Hematopoietic multipotent progenitor cell (in vitro differentiated cells): ENCODE data around the gene DKK2. TPM values are rescaled to one million over a fixed set of nuclear protein-coding genes. Genes with fewer than 3 reads are reported as not detected.

Experiments
- DNase-seq, 3 donors: peaks; one replicate each; pipeline ENCODE4 v3.0.0-alpha.2; 2011 to 2015; ENCODE audit warnings: low read depth in 2 of 3, low spot score in 2 of 3
- total RNA-seq: library from RNA; depleted of rRNA; stranded (reverse); fragments of >200 nt; gene quantifications from one replicate; pipeline ENCODE4 v1.2.3, GENCODE V29; 2012

Gene DKK2
- under 0.01 TPM for total RNA-seq

GRCh38 chr4:107035819-107036583, at the start of gene DKK2:
DKK2 (minus strand) TSS chr4:107036313; CDS start chr4:107035591, 722 bp downstream.
- DNase-seq = peak in 2 of 3 donors; percentile 26 to 28

GRCh38 chr4:107077192-107077591, 41.1 kb upstream of the DKK2 start:
- no peak for DNase-seq

GRCh38 chr4:107072836-107073736, 37.0 kb upstream of the DKK2 start:
- DNase-seq = no peak

- no peak for DNase-seq
These were observed 35.0 kb upstream of the DKK2 start for GRCh38 chr4:107071108-107071507.

GRCh38 chr4:107069049-107069448, 32.9 kb upstream of the DKK2 start:
- no peak for DNase-seq

- no peak for DNase-seq
These were observed 32.0 kb upstream of the DKK2 start for GRCh38 chr4:107068116-107068515.

GRCh38 chr4:107066621-107067020, 30.5 kb upstream of the DKK2 start:
- no peak for DNase-seq

GRCh38 chr4:107065201-107065600, 29.1 kb upstream of the DKK2 start:
- no peak for DNase-seq

GRCh38 chr4:107060388-107060787, 24.3 kb upstream of the DKK2 start:
- DNase-seq = no peak

- DNase-seq = no peak
These were observed 22.7 kb upstream of the DKK2 start for GRCh38 chr4:107058828-107059227.

GRCh38 chr4:107050525-107051135, 14.5 kb upstream of the DKK2 start:
- no peak for DNase-seq

GRCh38 chr4:107046261-107046660, 10.1 kb upstream of the DKK2 start:
- no peak for DNase-seq

- DNase-seq = no peak
These were observed 8.1 kb upstream of the DKK2 start for GRCh38 chr4:107044170-107044569.

GRCh38 chr4:107037199-107037584, 1.1 kb upstream of the DKK2 start:
- DNase-seq = peak in 1 of 3 donors; percentile 21

- DNase-seq = peak in 1 of 3 donors; percentile 1
These were observed 578 bp upstream of the DKK2 start for GRCh38 chr4:107036584-107037198.

- DNase-seq = peak in 1 of 3 donors; percentile 5
These were observed 906 bp downstream of the DKK2 start for GRCh38 chr4:107034996-107035818.

- peak in 2 of 3 donors; percentile 22 to 33 for DNase-seq
These were observed 1.8 kb downstream of the DKK2 start for GRCh38 chr4:107034091-107034995.

GRCh38 chr4:107027379-107027778, 8.7 kb downstream of the DKK2 start:
- DNase-seq = no peak

GRCh38 chr4:107018344-107018735, 17.8 kb downstream of the DKK2 start:
- DNase-seq = no peak
